Measurements from ENCODE around the gene TMEM269.
A peak's percentile ranks its signal among the peaks of the same experiment; 100 is the strongest.
"Not testable (repeated sequence)": the region's sequence is repeated elsewhere in the genome, so short reads cannot be mapped to it uniquely, and the experiment has no call there.

Gene TMEM269

GRCh38 chr1:42777852-42778251, 6.9 kb upstream of the TMEM269 start:
- peak; percentile 69 for DNase-seq

DNA sequence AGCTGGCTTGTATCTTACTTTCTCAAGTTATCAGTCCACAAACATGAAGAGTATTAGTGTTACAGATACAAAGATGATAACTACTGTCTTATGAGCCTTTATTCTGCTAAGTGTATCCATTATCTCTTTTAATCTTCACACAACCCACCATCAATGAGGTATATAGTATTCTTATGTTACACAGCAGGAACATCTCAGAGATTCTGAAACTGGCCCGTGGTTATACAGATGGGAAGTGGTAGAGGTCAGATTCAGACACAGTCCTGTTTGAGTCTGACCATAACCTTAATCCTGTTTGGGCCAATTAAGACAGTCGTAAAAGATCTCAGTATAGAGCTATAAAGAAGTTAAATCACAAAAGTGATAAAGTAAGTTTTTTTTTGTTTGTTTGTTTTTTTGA, 5.1 kb upstream of the TMEM269 start:
- no peak for DNase-seq

- DNase-seq, result no peak
Observed at GRCh38 chr1:42780176-42780575, 4.6 kb upstream of the TMEM269 start.

DNA sequence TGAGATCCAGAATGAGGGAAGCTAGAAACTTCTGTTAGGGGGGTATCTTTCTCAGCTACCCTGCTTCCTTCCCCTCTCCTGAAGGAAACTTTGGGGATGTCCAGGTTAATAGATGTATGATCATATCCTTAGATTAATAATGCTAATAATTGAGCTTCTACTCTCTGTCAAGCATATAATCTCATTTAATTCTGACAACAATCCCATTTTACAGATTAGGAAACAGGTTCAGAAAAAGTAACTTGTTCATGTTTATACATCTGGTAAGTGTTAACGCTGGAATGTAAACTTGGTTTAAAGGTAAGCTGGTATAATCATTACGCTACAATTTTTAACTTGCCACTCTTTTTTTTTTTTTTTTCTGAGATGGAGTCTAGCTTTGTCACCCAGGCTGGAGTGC, 1.7 kb upstream of the TMEM269 start:
- no peak for DNase-seq

GRCh38 chr1:42784547-42784945, 245 bp upstream of the TMEM269 start:
- no peak for DNase-seq

- no peak for DNase-seq
Observed at GRCh38 chr1:42786097-42786496, 1.3 kb downstream of the TMEM269 start.

- DNase-seq, result no peak
Observed at GRCh38 chr1:42788021-42788420, 3.2 kb downstream of the TMEM269 start.

DNA sequence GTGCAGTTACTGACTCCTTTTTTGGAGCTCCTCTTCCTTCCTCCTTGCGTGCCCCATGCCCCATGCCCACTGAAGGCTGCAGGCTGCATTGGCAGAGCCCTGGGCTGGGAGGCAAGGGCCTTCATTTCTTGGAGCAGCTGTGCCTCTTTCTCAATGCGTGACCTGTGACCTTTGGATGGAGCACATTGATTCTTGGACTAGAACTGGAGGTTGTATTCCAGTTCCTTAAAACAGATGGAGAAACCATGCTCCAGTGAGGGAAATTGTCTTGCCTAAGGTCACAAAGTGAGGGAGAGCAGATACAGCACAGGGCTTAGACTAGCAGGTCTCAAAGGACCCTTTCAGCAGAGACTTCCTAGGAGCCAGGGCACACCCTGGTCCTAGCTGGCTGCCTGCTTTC, 9.0 kb downstream of the TMEM269 start:
- DNase-seq, result no peak

DNA sequence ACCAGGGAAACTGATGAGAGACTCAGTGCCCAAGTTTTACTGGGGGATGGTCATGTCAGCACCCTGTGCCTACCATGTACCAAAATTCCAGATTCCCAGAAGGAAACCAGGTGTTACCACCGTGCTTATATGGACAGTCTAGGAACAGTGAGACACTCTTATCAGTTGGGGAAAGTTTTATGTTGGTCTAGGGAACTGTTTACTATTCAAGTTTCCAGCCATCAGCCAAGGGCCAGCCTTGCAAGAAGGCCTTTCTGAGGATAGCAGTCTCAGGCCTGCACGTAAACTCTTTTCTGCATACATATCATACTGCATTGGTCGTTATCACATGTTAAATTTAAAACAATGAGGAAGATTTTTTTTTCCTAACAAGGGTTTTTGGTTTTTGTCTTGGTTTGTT, 12.6 kb downstream of the TMEM269 start:
- no peak for DNase-seq

DNA sequence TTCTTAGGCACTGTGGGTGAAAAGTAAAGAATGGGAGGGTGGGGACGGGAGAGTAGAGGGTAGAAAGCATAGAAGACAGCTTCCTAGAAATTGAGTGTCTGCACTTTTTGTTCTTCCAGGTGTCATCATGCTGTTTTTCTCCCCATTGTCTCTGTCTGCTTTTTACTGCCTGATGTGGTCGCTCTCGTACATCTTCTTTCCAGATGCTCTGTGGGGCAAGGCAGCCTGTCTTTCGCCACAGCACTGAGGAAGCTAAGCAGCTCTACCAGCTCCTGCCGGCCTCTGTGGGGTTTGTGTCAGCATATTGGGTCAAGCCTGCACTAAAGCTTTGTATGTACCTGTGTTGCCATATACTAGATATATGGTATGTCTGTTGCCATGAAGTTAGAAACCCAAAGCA, 13.2 kb downstream of the TMEM269 start:
- DNase-seq, result no peak

DNA sequence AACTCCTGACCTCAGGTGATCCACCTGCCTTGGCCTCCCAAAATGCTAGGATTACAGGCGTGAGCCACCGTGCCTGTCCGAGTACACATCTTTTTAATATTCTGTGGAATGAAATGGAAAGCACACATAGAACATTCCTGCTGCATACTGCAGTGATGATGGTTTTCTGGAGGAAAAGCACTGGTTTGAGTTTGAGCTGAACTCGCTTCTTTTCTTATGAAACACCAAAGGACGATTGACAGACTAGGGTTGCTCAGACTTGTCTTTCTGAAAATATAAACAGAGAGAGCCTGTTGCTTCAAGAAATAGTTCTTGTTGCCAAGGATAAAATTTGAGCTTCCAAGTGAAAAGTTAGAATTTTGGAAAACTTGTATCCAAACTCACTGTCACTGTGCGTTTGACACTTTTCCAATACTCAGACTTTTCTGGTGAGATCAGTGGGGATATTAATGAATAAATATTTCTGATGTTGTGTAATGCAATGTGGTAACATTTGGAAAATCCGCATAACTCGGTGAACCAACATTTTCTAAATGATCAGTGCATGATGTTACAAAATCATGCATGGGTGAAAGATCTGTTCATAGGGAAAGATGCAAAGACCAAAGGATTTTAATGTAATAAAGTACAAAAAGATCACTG, 17.2 kb downstream of the TMEM269 start:
- DNase-seq, result no peak

- no peak for DNase-seq
Observed at GRCh38 chr1:42806171-42806570, 21.4 kb downstream of the TMEM269 start.

DNA sequence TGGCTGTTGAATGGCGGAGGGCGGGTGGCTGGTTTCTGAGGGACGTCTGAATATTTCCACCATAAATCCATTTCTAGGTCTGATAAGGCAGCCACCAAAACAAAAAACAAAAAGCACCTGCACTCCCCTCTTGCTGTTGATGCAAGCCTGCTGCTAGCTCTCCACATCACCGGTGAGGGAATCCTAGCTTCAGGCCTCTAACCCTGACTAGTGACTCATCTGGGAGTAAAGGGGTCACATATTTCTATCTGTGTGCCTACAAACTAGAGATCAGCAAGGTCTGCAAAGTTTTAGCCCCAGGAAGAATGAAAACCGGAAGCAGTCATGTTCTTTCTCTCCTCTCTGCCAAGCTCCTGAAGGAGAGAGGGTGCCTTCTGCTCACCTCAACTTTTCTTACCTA, 21.8 kb downstream of the TMEM269 start:
- DNase-seq, result no peak

GRCh38 chr1:42807056-42807668, 22.4 kb downstream of the TMEM269 start:
- no peak for DNase-seq

DNA sequence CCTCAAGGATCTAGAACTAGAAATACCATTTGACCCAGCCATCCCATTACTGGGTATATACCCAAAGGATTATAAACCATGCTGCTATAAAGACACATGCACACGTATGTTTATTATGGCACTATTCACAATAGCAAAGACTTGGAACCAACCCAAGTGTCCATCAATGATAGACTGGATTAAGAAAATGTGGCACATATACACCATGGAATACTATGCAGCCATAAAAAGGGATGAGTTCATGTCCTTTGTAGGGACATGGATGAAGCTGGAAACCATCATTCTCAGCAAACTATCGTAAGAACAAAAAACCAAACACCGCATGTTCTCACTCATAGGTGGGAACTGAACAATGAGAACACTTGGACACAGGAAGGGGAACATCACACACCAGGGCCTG, 30.0 kb downstream of the TMEM269 start:
- not testable (repeated sequence) for DNase-seq

- DNase-seq, result peak; percentile 62
Observed at GRCh38 chr1:42815941-42816584, 31.3 kb downstream of the TMEM269 start.

- peak; percentile 94 for DNase-seq
Observed at GRCh38 chr1:42816585-42817439, 32.0 kb downstream of the TMEM269 start, which contains the start of the genes ERMAP and SVBP. ERMAP (plus strand) TSS chr1:42817122; CDS start chr1:42830449, 13,327 bp downstream. SVBP (minus strand) TSS chr1:42817397; CDS start chr1:42816544, 853 bp downstream.

DNA sequence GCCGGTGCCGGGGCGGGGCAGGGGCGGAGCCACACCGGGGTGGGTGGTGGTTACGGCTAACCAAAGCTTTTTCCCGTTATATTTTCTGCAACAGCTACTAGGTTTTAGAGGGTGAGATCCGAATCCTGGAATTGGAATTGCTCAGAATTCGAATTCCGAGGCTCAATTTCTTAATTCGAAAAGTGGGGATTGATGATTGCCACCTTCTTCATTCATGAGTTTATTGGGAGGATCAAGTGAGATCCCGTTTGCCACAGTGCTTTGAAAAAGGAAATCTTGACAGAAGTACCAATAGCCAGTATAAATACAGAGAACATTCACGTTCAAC, 32.6 kb downstream of the TMEM269 start:
- no peak for DNase-seq

DNA sequence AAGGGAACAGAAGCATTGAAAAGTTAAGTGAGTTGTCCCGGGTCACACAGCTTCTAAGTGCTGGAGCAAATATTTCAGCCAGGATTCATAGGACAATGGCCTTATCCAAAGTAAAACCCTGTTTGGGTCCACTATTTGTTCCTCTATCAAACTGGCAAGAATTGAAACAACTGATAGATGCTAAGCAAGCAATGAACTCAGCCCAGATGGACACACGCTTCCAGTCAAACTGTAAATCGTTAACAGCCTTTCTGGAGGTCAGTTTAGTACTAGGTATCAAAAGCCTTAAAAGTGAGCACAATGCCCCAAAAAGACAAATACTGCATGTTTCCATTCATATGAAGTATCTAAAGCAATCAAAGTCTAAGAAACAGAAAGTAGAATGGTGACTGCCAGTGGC, 33.2 kb downstream of the TMEM269 start:
- peak; percentile 50 for DNase-seq

- no peak for DNase-seq
Observed at GRCh38 chr1:42820813-42821212, 36.0 kb downstream of the TMEM269 start.

DNA sequence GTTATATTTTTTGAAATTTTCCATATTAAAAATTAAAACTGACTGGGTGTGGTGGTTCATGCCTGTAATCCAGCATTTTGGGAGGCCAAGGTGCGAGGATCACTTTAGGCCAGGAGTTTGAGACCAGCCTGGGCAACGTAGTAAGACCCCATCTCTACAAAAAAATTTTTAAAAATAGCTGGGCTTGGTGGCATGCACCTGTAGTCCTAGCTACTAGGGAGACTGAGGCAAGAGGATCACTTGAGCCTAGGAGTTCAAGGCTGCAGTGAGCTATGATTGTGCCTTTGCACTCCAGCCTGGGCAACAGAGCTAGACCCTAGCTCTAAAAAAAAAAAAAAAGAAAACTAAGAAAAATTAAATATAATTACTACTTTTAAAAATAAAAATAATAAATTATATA, 36.9 kb downstream of the TMEM269 start:
- DNase-seq, result no peak

DNA sequence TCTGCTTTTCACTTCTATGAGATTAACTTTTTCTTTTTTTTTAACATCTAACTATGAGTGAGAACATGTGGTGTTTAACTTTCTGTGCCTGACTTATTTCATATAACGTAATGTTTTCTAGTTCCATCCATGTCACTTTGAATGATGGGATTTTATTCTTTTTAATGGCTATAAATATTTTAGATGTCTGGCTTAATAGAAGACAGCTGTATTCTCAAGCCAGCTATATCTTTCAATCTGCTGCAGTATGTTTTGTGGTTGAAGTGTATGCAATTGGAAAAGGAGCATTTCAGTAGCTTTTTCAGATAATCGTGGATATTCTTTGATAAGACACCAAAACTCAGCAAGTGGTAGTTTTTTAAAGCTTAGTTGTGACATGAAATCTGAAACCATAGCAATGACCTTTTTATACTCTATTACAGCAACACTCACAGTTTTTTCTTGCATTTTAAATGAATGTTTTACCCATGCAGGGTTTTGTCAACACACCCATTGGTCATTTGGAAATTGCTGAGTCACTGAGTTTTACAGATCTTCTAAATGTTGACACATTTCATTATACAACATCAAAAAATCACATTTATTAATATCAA, 38.1 kb downstream of the TMEM269 start:
- peak; percentile 79 for DNase-seq

DNA sequence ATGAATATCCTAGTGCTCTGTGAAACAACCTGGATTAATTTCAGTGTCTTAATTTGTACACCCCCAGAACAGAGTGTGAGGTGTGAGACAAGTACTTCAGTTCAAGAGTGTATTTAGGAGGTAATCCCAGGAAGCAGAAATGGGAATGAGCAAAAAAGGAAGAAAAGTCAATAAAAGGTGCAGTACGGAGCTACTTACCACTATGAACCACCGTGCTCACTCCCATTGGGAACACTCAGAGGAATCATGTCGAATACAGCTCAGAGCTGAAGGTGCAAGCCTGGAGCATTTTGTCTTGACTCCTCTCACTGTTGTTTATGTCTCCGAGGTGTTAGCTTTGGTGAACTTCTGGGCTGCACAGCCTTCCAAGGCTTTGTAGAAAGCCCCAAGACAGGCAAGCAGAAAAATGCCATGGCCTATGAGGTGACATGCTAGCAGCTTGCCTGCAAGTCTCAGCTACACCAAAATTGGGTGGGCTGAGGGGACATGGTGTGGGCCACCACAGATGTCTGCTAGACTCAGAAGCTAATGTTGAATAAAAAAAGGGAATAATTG, 39.8 kb downstream of the TMEM269 start:
- no peak for DNase-seq
